Measurements from ENCODE around the gene HOXD11. TPM values are rescaled to one million over a fixed set of nuclear protein-coding genes. Genes with fewer than 3 reads are reported as not detected.

Gene HOXD11
- total RNA-seq, 1 donor from 2014 or later, result 1.1 TPM

GRCh38 chr2:176105730-176106580, 1.1 kb upstream of the HOXD11 start:
- no peaks in the 10 kb centered on the region for H3K9me3 Mint-ChIP-seq
- peak; percentile 68 for DNase-seq (ENCODE audit: extremely low spot score, unreplicated experiment)
- H3K27me3 Mint-ChIP-seq, result peaks cover 92% of the 10 kb centered on the region
- peaks cover 14% of the 10 kb centered on the region for H3K4me1 Mint-ChIP-seq (ENCODE audit: unreplicated experiment)
- TF ChIP-seq CTCF (conservative IDR thresholded peaks at IDR 0.05), result no peak
- H3K4me3 Mint-ChIP-seq, result peak overlapping the region; percentile 80
- H3K27ac Mint-ChIP-seq, result peak overlapping the region; percentile 14
- H3K36me3 Mint-ChIP-seq, result no peaks in the 10 kb centered on the region

GRCh38 chr2:176107731-176108181, 676 bp downstream of the HOXD11 start:
- peak; percentile 67 for DNase-seq (ENCODE audit: extremely low spot score, unreplicated experiment)
- peaks cover 14% of the 10 kb centered on the region for H3K4me1 Mint-ChIP-seq (ENCODE audit: unreplicated experiment)

GRCh38 chr2:176109192-176109901, 2.3 kb downstream of the HOXD11 start:
- peak; percentile 22 for TF ChIP-seq CTCF (conservative IDR thresholded peaks at IDR 0.05)
- Mint-ChIP-seq H3K4me1 (ENCODE audit: unreplicated experiment) (peaks cover 14% of the 10 kb centered on the region), H3K27me3 (peaks cover 92% of the 10 kb centered on the region), H3K4me3 (peak overlapping the region; percentile 68), H3K36me3 (no peaks in the 10 kb centered on the region), H3K27ac (no peak overlapping the region), H3K9me3 (no peaks in the 10 kb centered on the region)
- DNase-seq (ENCODE audit: extremely low spot score, unreplicated experiment), result peak; percentile 60

More at GRCh38 chr2:176107731-176108181, 676 bp downstream of the HOXD11 start:
- H3K36me3 Mint-ChIP-seq, result no peaks in the 10 kb centered on the region
- H3K9me3 Mint-ChIP-seq, result no peaks in the 10 kb centered on the region
- H3K4me3 Mint-ChIP-seq, result no peak overlapping the region
- TF ChIP-seq CTCF (conservative IDR thresholded peaks at IDR 0.05), result no peak
- no peak overlapping the region for H3K27ac Mint-ChIP-seq
- peaks cover 92% of the 10 kb centered on the region for H3K27me3 Mint-ChIP-seq

- Mint-ChIP-seq H3K36me3 (no peaks in the 10 kb centered on the region), H3K4me3 (no peak overlapping the region), H3K27ac (no peak overlapping the region), H3K9me3 (no peaks in the 10 kb centered on the region), H3K27me3 (peaks cover 92% of the 10 kb centered on the region), H3K4me1 (ENCODE audit: unreplicated experiment) (peaks cover 11% of the 10 kb centered on the region)
- no peak for TF ChIP-seq CTCF (conservative IDR thresholded peaks at IDR 0.05)
- no peak for DNase-seq (ENCODE audit: extremely low spot score, unreplicated experiment)
These were observed 2.9 kb downstream of the HOXD11 start for GRCh38 chr2:176109946-176110345.

GRCh38 chr2:176110415-176111308, 3.6 kb downstream of the HOXD11 start:
- DNase-seq (ENCODE audit: extremely low spot score, unreplicated experiment), result no peak
- Mint-ChIP-seq H3K9me3 (no peaks in the 10 kb centered on the region), H3K36me3 (no peaks in the 10 kb centered on the region), H3K4me1 (ENCODE audit: unreplicated experiment) (peaks cover 9% of the 10 kb centered on the region), H3K27me3 (peaks cover 92% of the 10 kb centered on the region), H3K27ac (peak overlapping the region; percentile 81), H3K4me3 (peak overlapping the region; percentile 56)
- no peak for TF ChIP-seq CTCF (conservative IDR thresholded peaks at IDR 0.05)
